Mucosa of gallbladder (tissue), 1 donor: ENCODE results near the gene UMODL1. TPM values are rescaled to one million over a fixed set of nuclear protein-coding genes. Genes with fewer than 3 reads are reported as not detected.

Experiments used
- DNase-seq: peaks from one replicate; pipeline ENCODE4 v3.0.0-alpha.2; 2020; ENCODE audit warnings: low spot score
- total RNA-seq: library from RNA; stranded (reverse); gene quantifications from one replicate; pipeline ENCODE4 v1.2.1, GENCODE V29; 2021
- donor health status: DM: no; HTN: no; CAD: no.

UMODL1 gene
- total RNA-seq, 1 donor from 2014 or later = not detected

DNA sequence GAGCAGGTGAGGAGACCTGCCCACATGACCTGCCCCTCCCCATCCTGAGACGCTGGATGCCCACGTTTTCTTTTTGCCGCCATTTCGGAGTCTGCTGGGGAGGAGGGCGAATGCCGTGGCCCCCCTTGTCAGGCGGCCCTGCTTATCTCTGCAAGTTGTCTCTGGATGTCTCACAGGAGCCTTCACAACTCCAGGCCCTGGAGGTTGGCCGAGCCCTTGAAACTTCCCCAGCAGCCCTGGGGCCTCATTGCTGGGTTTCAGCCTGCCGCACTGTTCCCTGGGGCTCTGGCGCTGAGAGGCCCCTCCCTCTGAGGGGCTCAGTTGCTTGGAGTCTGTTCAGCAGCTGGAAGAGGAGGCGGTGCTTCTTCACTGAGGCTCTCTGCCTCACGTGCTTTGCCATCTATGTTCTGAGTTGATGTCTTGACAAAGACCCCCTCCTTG is 31.2 kb upstream of the UMODL1 start:
- no peak for DNase-seq

DNA sequence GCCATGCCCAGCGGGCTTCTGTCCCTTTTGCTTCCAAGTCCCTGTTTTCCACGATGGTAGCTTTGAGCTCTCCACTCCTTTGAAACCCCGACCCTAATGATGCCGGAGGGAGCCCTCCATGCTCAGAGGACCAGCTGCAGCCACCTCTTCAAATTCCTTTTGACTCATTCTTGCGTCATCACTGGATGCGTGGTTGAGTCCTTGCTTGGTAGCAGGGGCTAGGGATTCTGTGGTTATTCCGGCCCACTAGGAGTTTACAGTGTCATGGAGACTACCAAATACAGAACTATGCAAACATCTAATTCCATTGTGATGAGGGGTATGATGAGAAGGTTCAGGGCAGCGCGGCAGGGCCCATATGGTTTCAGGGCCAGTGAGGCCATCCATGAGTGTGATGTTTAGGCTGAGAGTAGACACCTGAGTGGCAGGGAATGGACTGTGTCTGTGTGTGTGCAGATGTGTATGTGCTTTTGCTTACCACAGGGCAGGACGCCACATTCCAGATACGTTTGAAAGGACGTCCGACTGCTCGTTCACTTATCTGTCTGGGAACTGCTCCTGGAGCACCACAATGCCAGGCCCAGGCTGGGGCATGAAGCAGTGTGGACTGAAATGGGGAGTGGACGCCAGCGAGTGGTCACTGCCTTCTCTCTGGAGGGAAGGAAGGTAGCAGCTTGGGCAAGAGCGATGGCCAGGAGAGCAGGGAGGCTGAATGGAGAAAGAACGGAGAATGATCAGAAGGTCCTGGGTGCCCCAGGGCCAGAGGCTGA is 30.5 kb upstream of the UMODL1 start:
- no peak for DNase-seq

DNA sequence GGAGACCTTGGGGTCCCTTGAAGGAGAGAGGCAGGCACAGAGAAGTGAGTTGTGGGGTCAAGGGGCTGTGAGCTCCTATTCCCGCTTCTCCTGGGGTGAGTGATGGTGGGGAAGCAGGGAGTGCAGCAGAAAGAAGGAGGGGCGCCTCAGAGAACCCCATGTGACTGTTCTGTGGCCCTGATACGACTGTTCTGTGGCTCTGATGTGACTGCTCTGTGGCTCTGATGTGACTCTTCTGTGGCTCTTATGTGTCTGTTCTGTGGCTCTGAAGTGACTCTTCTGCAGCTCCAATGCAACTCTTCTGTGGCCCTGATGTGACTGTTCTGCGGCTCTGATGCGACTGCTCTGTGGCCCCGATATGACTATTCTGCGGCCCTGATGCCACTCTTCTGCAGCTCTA is 29.9 kb upstream of the UMODL1 start:
- no peak for DNase-seq

DNA sequence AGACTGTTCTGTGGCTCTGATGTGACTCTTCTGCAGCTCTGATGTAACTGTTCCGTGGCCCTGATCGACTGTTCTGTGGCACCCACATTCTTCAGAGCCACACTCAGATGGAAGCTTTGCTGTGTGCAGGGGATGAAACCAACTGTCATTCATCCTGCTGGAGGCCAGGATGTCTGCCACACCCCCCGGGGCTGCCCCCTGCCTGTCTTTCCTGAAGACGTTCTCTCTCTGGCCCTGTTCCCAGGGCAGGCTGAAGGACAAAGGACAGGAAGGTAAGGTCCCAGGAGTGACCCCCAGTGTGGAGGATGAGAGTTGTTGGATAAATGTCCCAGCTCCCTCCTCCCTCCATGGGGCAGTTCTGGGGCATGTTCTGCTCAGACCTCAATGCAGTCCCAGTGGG is 29.4 kb upstream of the UMODL1 start:
- no peak for DNase-seq

DNA sequence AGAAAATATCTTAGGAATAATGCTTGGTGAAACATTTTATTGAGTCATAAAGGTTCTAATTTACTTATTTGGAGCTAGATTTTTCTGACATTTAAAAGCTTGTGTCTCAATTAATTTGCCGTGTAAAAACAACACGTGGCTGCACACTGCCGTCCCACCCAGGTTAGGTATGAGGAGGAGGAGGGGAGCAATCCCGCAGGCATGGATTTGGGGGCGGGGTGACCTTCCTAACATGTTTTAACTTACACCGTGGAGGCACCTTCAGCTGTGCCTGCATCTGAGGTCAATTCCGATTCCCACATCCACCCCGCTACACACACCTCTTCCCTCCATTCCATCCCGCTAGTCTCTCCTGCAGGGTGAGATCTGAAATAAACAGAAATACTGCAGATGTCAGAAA is 28.5 kb upstream of the UMODL1 start:
- no peak for DNase-seq

DNA sequence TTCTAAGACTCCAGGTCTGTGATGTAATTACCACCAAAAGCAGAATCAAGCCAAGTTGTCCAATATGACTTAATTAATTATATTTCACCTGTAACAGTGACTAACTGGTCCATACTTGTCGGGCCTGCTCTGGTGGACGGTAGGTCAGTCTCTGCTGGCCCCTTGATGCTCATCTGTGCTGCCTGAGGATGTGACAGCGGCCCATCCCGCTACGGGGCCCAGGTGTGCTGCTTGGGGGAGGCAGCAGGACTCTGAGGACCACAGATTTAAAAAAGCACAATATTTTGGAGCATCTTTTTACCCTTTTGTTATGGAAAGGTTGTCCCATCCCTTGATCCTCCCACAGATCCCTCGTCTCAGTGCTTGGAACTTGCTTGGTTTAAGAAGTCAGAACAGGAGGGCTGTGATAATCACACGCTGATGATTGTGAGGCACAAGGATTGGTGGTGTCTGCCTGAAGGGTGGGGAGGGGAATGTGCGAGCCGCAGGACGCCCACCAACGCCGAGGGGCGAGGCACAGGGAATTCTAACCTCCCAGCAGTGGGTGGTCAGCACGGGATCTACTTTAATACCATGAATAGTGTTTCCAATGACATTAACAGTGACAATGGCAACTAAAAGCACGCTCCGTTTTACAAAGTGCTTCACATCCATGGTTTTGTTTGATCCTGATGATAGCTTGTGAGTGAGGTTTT is 27.8 kb upstream of the UMODL1 start:
- DNase-seq = no peak

DNA sequence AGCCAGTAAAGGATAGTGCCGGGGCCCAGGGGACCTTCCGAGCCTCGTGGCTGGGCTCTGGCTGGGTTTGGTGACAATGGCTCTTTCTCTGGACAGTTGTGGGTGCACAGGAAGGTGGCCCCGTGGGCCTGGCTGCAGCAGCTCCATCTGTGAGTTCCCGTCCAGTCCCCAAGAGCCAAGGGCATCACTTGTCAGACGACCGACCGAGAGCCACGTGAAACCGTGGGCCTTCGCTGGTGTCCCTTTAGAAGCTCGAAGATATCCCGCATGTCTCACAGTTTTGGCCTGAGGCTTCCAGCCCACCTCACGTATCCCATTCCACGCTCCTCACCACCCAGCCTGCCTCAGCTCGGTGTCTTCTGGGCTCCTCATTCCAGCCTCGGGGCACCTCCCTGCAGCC is 27.2 kb upstream of the UMODL1 start:
- DNase-seq = no peak

DNA sequence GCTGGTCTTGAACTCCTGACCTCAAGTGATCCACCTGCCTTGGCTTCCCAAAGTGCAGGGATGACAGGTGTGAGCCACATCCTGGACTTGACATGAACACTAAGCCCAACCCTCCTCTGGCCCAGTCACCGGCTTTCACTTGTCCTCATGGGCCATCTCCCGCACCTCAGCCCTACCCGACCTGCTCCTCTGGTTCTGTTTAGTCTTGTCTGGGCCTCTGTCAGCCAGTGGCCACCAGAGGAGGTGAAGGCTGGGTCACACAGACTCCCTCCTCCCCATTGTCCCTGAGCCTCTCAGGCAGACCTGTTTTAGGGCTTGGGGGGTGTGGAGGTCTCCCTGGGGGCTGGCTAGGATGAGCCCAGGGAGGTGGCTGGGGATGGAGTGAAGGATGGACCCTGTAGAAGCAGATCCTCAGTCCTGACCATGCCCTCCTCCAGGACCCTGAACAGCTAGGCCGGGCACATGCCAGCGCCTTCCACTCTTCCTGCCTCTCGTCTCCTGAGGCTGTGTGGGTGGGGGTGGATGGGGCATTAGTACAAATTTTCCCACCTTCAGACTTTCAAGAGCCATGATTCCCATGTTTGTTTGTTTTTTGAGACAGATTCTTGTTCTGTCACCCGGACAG is 26.1 kb upstream of the UMODL1 start:
- DNase-seq = no peak

DNA sequence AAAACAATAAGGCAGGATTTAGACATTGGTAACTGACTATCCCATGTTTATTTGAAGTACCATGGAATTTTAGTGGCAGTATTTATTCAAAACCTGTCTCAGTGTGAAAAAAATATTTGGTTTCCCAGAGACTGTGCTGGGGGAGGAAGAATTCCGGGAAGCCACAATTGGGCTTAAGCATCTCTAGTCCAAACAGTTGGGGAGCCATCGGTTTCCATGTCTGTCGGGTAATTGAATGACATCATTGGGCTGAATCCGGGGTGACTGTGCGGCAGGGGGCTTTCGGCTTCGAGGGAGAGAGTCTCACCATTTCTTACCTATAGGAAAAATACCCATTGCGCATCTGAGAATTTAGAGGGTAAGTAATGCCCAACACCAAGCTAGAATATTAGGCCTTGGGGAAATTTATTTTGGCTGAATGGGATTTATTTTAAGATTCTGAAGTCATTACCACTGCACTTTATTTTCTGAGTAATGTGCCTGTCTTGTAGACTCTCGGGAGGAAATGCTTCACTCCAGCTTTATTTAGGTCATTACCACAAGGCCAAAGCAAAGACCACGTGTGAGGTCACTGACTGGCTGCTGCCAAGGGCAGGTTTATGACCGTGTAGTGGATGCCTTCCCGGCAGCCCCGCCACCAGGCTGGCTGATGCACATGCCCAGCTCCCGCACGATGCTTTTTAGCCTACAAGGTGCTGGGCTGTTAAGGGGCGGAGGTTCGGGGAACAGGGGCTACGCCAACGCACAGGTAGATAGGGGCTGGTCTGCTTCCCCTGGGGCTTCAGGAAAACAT is 23.1 kb upstream of the UMODL1 start:
- no peak for DNase-seq

DNA sequence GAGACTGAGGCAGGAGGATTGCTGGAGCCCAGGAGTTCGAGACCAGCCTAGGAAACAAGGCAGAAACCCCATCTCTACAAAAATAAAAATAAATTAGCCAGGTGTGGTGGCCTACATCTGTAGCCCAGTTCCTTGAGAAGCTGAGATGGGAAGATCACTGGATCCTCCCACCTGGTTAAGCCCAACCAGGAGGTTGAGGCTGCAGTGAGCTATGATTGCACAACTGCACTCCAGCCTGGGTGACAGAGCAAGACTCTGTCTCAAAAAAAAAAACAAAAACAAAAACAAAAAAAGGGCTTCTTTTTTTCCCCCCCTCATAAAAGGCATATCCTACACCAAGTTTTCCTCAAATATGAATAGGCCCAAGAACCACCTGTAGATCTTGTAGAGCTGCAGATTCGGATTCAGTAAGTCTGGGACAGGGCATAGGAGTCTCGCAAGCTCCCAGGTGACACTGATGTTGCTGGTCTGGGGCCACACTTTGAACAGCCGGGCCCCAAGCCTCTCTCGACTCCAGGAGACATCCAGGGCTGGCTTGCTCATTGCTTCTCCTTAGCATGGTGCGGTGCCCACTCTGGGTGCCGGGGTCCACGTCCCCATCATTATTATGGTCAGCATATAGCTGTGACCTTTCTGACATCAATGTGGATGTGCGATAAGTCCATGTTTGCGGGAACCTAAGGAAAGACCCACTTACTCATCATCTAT is 22.1 kb upstream of the UMODL1 start:
- DNase-seq = no peak

DNA sequence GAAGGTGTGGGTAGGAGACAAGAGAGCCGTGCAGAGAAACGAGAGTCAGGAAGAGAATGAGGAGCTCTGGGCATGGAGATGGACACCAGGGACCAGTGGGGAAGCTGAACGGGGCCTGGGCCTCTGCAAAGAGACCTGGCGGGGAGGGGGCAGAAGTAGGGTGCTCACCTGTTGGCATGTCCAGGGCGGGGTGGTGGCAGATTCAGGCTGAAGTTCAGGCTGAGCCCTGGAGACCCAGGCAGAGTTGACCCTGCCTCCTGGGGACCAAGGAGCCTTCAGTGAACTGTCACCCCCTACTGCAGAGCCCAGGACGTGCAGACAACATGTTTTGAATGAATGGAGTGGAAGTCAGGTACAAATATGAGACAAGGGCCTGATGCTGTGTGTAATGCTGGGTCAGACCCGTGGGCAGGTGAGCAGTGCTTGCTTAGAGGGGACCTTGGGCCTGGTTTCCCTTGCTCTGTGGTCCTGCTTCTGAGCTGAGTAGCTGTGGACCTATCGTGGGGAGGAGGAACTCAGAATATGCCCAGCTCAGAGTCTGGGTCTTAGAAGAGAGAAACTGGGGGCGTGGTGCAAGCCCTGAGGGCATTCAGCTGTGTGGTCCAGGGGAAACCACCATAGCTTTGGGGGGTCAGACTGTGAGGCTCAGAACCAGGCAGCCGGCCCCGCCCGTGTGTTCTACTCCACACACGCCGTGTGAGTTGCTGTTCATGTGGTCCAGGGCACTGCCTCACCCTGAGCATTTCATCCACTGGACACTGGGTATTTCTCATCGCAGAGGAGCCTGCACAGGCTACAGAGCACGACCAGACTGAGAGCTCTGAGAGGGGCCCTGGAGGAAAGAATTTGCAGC is 21.3 kb upstream of the UMODL1 start:
- DNase-seq = no peak

DNA sequence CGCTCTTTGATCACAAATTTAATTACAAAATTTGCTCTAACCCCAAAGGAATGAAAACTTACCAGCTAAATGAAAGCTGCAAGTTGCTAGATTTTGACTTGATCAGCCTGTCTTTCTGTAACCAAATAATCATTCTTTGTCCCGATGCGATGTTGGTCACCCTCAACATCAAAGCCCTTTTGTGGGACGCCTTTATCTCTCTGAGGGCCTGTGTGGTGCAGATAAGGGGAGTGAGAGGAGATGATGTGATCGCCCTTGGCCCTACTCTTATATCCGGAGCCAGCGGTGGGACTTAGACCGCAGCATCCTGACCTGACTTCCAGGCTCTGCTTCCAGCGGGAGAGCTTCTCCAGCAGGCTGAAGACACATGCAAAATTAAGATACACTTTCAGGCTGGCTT is 19.3 kb upstream of the UMODL1 start:
- DNase-seq = no peak

DNA sequence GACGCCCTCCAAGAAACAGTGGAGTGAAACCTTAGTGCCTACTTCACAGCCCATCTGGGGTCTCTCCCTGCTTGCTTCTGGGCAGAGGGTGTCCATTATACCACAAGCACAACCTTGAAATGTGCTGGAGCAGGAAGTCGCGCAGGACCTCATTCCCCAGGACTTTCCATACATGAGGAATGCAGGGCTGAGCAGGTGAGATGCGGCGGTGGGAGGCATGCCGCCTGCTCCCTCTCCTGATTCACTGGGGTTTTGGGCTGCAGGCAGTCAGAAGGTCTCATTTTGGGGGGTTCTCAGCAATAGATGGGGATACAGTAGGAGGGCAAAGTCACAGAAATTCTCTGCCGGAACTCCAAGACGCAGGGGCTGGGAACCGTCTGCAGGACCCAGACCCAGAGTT is 15.7 kb upstream of the UMODL1 start:
- no peak for DNase-seq

DNA sequence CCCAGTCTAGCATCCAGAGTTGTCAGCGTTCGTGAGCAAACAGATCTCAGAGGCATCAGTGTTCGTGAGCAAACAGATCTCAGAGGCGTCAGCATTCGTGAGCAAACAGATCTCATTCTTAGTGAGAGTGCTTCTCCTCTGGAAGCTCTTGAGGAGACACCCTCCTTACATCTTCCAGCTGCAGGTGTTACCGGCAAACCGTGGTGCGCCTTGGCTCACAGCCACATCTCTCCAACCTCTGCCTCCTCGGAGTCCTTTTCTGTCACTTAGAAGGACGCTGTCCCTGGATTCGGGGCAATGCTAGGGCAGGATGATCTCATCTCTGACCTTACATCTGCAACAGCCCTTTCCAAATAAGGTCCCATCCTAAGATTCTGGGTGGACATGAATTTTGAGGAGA is 14.6 kb upstream of the UMODL1 start:
- DNase-seq = no peak

DNA sequence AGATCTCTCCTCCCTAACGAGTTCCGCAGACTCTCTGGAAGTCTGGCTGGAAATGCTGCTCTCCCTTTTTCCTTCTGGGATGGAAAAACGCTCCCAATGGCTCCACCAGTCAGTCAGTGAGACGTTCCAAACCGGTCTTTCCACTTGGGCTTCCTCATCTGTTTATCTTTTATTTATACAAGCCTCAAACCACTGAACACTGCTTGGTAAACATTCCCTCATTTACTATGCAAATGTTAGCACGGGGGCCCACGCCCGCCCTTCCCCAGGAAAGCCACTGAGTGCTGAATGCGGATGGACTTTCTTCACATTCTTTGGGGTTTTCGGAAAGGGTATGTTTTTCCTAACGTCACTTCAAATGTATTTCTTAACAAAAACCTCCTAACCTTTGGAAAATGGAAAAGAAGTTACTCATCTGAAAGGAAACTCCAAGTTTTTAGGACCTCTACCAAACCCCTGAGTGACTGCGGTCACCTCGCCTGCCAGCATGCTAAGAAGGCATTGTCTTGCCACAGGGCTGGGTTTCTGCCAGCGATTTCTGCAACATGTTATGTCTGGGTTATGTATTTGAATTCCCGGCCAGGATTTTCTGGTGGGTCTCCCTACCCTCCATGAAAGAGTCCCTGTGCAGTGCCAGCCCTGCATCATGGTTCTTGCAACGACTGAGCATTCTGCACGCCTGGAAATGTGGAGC is 14.0 kb upstream of the UMODL1 start:
- DNase-seq = peak; percentile 77

DNA sequence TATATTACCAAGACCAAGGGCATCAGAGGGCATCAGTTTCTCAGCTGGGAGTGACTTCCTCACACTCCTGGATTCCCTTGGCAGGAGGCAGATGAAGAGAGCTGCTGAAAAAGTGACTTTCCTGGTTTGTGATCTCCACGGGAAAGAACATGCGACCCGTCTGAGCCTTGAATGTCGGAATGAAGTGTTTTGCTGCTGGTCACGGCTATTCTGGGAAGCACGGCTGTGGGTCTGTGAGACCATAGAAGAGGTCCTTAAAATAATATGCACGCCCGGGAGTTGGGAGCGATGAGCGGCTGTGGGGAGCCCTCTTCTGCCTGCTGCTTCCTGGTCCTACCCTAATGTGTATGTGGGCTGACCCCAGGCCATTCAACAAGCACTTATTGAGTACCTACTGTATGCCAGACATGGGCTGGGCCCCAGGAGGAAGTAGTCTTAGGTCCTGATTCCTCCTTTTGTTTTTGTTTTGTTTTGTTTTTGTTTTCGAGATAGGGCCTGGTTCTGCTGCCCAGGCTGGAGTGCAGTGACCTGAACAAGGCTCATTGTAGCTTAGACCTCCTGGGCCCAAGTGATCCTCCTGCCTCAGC is 13.2 kb upstream of the UMODL1 start:
- no peak for DNase-seq

DNA sequence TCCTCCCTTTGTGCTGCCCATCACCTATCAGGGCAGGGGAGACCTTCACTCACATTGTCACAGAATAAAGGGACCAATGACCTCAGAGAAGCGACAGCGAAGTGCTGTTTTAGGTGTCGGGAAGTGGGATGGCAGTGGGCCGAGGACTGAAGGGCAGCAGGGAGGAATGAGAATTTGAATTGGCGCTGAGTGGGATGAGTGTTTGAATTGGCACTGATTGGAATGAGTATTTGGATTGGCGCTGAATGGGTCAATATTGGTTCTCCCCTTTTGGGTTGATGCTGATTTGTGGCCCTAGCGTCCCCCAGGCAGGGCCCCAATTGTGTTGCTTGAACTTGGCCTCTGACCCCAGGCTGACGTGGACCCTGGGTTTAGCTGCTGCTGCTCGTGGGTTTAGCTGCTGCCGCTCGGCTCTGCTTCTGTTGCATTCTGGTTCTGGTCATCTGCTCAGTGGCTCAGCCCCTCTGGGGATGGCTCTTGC is 12.4 kb upstream of the UMODL1 start:
- DNase-seq = no peak

DNA sequence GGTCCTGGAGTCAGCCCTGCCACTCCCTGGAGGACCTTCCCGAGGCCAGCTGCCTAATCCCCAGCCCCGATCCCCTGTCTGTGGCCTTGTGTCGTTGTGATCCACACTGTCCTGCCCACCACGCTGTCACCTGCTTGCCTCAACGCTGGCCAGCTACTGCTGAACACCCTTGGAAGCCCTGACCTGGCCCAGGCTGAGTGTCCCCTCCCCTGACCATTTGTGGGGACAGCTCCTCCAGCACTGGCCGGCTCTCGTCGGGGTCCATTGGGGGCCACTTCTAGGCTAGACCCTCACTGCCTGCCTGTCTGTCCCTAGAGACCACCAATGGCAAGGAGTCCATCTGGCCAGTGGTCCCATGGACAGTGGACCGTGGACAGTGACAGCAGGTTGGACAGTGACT is 12.0 kb upstream of the UMODL1 start:
- DNase-seq = no peak

DNA sequence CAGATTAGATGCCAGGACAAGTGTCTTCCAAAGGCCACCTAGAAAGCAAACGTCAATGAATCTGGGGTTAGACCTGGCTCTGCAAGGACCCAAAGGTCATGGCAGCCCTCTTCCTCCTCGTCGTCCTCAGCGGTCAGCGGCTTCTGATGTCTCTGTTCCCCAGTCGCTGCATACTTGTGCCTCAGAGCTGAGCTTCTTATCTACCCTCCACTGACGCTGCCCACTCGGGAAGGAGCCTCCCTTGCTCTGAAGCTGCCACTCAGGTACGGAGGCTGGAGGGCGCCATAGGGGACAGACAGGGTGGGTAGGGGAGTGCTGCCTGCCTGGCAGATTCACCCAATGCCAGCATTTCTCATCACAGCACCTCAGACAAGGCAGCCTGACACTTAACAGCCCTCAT is 11.4 kb upstream of the UMODL1 start:
- no peak for DNase-seq

DNA sequence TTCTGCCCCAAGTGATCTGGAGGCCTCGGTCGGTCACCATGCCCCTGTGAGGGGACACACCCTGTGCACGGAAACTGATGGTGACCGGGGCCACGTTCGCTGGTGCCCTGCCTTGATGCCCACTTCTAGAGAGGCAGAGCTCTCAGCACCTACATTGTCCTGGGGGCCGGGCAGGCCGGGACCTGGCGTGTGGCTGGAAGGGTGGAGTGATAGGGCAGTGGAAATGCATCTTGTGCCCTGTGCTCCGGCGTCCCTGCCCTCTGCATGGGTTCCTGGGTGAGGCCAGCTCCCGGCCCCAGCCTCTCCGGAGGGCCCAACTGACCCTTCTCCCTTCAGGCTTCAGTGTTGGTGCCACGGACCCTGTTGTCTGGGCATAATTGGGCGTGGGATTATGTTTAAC is 11.0 kb upstream of the UMODL1 start:
- no peak for DNase-seq
